Lower leg skin (tissue), 4 donors: Measurements from ENCODE around the gene FBXO39. TPM values are rescaled to one million over a fixed set of nuclear protein-coding genes. Genes with fewer than 3 reads are reported as not detected.

Experiments
- DNase-seq, 2 donors: peaks; one replicate each; pipeline ENCODE4 v3.0.0-alpha.2; 2019; ENCODE audit warnings: low spot score in 2 of 2
- H3K4me3 ChIP-seq: fragments of 200-600 bp; sonication (generic); 2 replicates; pipeline ENCODE4 v1.5.1; 2017; ENCODE audit warnings: mild to moderate bottlenecking, low read depth; ENCODE audit not compliant: poor library complexity, severe bottlenecking
- CTCF ChIP-seq, 3 donors: fragments of 450-650 bp; IDR thresholded peaks; one replicate each; pipeline ENCODE4 v1.5.1; 2016; ENCODE audit warnings: antibody characterized with exemption in 3 of 3, mild to moderate bottlenecking in 3 of 3, moderate library complexity in 2 of 3
- POLR2A ChIP-seq, 2 donors: fragments of 450-650 bp; IDR thresholded peaks; one replicate each; pipeline ENCODE4 v1.6.1; 2016 to 2017; ENCODE audit warnings: antibody characterized with exemption in 2 of 2, mild to moderate bottlenecking in 1 of 2, moderate library complexity in 1 of 2
- WGBS, 2 donors: methylation state at CpG; one replicate each; pipeline ENCODE4 v1.1.5; 2018; 5-methylcytosine and 5-hydroxymethylcytosine counted together
- intact Hi-C: fragments of 100-400 bp; cut with DNase I; formaldehyde crosslinking; loops from one replicate; pipeline ENCODE4 v1.15.0; 2023; ENCODE audit warnings: low total_unique reads
- total RNA-seq, 4 donors: library from RNA; depleted of rRNA; stranded (reverse); fragments of >200 nt; gene quantifications; one replicate each; pipeline ENCODE4 v1.1.0, GENCODE V29; 2016

FBXO39 gene
- total RNA-seq, 4 donors from 2014 or later, result 0.42 to 0.97 (median 0.71) TPM

GRCh38 chr17:6780886-6781285 lies 4.9 kb downstream of the FBXO39 start:
- intact Hi-C loops, result no loop called here
- no peak for DNase-seq
- H3K4me3 ChIP-seq, result no peak overlapping the region
- WGBS, 2 donors, result 63 to 80% methylated on average over 3 of the region's 3 CpGs
- TF ChIP-seq CTCF (IDR thresholded peaks at IDR 0.05) (no peak), POLR2A (IDR thresholded peaks at IDR 0.05) (no peak)

GRCh38 chr17:6782244-6782643 lies 6.2 kb downstream of the FBXO39 start:
- 92 to 96% methylated on average over 4 of the region's 4 CpGs for WGBS, 2 donors
- TF ChIP-seq CTCF (IDR thresholded peaks at IDR 0.05) (no peak), POLR2A (IDR thresholded peaks at IDR 0.05) (no peak)
- no peak overlapping the region for H3K4me3 ChIP-seq
- intact Hi-C loops, result no loop called here
- DNase-seq, result no peak

GRCh38 chr17:6786618-6787017 lies 10.6 kb downstream of the FBXO39 start:
- intact Hi-C loops, result no loop called here

GRCh38 chr17:6787081-6787693 lies 11.2 kb downstream of the FBXO39 start:
- no peak for DNase-seq
- no peak for TF ChIP-seq POLR2A (IDR thresholded peaks at IDR 0.05)
- TF ChIP-seq CTCF (IDR thresholded peaks at IDR 0.05), result no peak
- intact Hi-C loops, result no loop called here
- WGBS, 2 donors, result 42 to 47% methylated on average over 10 of the region's 10 CpGs
- H3K4me3 ChIP-seq, result no peak overlapping the region

More at GRCh38 chr17:6786618-6787017, 10.6 kb downstream of the FBXO39 start:
- no peak for DNase-seq
- TF ChIP-seq POLR2A (IDR thresholded peaks at IDR 0.05), result no peak
- no peak for TF ChIP-seq CTCF (IDR thresholded peaks at IDR 0.05)
- H3K4me3 ChIP-seq, result no peak overlapping the region
- WGBS, 2 donors, result 35 to 41% methylated on average over 8 of the region's 8 CpGs

GRCh38 chr17:6789146-6789545 lies 13.1 kb downstream of the FBXO39 start:
- H3K4me3 ChIP-seq, result no peak overlapping the region
- WGBS, 2 donors, result 38 to 48% methylated on average over 4 of the region's 4 CpGs
- no peak for DNase-seq
- TF ChIP-seq CTCF (IDR thresholded peaks at IDR 0.05) (no peak), POLR2A (IDR thresholded peaks at IDR 0.05) (no peak)
- intact Hi-C loops, result no loop called here
